GDM1 (cell line): ENCODE measurements around the gene RBM24.
"Not testable (repeated sequence)": the region's sequence is repeated elsewhere in the genome, so short reads cannot be mapped to it uniquely, and the experiment has no call there.

Experiments
- DNase-seq: peaks from one replicate; lab custom pipeline; 2025; lab: John Stamatoyannopoulos, UW

The RBM24 gene

DNA sequence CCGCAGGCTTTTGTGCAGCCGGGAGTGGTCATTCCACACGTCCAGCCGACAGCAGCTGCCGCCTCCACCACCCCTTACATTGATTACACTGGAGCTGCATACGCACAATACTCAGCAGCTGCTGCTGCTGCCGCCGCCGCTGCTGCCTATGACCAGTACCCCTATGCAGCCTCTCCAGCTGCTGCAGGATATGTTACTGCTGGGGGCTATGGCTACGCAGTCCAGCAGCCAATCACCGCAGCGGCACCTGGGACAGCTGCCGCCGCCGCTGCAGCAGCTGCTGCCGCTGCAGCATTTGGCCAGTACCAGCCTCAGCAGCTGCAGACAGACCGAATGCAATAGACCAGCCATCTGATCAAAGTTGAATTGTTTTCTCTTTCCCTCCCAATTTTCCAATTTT lies 10.6 kb downstream of the RBM24 start:
- no peak for DNase-seq

DNA sequence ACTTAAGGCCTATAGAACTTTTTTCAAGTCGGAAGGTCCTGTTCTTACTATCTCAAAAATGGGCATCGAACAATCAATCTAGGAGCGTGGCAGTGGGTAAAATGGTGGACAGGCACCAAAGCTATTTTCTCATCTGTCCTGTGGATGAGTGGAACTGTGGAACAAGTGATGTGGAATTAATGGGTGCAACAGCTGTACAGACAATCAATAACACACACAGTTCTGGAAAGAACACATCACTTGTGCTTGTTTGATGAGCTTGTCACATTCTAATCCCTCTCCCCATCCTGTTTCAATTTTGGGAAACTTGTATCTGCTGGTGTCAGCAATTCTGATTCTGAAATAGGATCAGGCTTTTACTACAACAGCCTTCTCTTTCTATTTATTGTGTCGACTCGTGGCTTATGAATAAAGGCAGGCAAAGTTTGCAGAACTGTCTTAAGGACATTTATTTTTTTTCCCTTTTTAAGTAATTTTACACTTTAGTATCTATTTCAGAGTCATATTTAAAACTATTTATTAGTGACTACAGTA lies 11.5 kb downstream of the RBM24 start:
- no peak for DNase-seq

DNA sequence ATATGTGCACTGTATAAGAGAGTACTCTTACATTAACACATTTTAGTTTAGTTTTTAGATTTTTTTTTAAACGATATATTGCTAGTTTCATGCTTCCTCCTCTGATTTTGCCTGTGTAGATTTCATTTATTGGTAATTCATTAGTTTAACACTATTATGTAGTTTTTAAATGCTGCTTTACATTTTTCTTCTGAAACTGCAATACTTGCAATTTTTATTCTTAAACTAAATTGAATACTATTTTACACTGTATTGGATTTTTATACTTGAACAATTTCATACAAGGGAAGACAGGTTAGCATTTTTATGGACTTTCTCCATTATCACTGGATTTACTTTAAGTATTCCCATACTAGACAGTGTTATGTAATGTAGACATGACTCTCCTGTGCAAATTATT lies 12.2 kb downstream of the RBM24 start:
- DNase-seq: no peak

DNA sequence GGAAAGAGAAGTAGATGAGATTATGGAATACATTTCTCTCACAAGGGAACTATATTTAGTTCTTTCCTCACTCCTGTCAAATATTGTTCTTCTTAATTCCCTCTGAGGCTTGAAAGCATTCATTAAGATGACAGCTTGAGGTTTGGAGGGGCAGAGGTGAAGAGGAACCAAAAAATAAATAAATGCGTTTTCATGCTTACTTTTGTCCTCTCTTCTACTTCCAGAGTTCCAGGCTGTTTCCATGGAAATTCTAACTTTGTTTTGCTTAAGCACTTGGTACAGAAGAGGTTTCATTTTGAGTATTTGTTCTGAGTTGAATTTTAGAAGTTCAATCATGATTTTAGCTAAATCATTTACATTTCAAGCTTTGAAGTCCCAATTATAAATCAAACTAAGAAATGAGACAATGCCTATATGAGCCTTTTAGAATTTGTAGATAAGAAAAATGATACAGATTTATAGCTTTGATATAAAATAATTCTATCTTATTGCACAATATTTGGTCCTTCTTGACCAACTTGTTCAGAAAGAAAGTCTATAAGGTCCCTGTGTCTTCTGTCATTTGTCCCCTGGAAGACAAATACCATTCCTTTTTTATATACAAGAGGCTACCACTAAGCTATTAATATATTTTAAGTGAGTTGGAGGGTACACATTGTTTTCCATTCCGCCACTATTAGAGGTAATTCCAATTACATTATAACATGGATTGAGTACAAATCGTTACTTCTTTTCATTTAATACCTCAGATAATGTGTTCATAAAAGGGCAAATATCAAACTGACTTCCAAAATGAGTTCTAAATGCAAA lies 16.3 kb downstream of the RBM24 start:
- DNase-seq: no peak

DNA sequence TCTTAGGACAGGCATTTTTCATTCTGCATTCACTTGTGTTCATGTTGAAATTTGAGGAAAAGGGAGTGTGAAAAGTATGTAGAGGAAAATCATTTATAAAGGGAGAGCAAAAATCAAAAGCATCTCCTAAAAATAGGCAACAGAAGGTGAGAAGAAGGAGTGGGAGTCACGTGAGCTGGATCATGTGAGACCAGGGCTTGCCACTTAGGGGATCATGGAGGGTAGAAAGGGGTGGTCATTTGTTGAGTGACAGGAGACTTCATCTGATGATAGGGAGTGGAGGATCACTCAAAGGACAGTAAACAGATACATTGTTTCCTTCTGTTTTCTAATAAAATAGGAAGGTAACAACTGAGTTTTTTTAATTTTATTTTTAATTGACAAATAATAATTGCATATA lies 17.1 kb downstream of the RBM24 start:
- no peak for DNase-seq

DNA sequence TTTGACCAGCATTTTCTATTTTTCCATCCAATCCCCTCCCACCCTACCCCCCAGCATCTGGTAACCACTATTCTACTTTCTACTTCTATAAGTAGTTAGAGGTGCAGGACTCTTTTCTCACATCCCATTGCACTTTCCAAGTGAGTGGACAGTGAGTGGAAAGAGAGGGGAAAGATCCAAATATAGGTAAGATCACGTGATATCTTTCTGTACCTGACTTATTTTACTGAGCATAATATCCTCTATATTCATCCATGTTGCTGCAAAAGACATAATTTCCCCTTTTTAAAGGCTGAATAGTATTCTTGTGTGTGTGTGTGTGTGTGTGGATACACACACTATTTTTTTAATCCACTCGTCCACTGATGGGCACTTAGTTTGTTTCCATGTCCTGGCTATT lies 18.1 kb downstream of the RBM24 start:
- no peak for DNase-seq

DNA sequence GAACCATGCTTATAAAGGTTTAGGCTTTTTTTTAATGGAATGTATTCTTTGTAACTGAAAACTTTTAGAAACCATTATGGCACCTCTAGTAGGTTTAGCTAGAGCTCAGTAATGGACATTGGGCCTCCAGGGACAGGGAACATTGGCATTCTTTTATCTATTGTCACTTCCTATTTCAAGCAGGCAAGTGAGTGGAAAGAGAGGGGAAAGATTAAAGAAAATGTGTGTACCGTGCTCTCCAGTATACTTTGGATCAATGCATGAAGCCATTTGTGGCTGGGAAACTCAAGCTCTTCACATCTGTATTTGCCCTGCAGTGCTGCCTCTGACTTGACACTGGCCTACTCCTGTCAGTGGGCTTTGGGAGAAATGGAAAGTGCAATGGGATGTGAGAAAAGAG lies 18.6 kb downstream of the RBM24 start:
- no peak for DNase-seq

DNA sequence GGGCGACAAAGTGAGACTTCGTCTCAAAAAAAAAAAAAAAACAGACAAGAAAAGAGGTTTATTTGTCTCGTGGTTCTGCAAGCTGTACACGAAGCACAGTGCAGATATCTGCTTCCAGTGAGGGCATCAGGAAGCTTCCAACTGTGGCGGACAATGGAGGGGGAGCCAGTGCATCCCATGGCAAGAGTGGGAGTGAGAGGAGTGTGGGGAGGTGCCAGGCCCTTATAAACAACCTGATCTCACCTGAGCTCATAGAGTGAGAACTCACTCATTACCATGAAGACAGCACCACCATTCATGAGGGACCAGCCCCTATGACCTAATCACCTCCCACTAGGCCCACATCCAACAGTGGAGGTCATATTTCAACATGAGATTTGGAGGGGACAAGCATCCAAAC lies 19.5 kb downstream of the RBM24 start:
- DNase-seq: no peak

DNA sequence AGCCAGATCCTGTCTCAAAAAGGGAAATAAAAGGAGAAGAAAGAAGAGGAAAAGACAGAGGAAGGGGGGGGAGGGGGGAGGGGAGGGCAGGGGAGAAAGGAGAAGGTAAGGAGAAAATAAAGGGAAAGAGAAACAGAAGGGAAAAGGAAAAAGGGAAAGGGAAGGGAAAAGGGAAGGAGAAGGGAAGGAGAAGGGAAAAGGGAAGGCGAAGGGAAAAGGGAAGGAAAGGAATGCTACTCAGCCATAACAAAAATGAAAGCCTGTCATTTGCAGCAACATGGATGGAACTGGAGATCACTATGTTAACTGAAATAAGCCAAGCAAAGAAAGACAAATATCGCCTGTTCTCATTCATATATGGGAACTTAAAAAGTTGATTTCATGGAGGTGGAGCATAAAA lies 22.3 kb downstream of the RBM24 start:
- DNase-seq: no peak

DNA sequence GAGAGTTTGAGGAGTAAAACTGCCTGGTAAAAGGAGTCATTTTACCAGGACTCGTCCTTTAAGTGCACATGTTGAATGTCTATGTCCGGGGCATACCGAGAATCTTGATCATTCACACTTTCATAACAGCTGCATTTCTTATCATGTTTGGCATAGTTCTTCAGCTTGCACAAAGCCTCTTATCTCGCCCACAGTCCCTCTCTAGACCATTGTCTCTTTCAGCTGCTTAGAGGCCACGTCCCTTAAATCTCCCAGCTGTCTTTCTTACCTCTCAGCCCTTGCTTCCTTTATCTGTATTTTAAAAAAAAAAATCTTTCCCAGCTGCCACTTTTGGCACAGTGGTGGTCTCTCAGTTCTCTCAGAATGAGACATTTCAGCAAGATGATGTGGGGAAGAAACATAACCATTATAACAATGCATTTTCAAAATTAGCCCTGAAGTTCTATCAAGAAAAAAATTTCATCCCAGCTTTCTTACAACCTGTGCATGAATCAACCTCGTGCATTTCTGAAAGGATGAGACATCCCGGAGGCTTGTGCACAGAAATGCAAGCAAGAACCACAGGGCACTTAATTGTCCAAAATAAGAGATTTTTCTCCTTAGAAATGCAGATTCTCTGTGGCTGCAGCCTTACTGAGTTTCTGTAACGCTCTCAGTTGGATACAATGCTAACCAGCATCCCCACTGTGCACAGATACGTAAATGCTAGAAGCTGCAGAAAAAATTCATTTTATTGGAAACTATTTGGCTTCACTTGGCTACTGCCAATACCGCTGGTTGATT lies 24.2 kb downstream of the RBM24 start:
- DNase-seq: no peak

DNA sequence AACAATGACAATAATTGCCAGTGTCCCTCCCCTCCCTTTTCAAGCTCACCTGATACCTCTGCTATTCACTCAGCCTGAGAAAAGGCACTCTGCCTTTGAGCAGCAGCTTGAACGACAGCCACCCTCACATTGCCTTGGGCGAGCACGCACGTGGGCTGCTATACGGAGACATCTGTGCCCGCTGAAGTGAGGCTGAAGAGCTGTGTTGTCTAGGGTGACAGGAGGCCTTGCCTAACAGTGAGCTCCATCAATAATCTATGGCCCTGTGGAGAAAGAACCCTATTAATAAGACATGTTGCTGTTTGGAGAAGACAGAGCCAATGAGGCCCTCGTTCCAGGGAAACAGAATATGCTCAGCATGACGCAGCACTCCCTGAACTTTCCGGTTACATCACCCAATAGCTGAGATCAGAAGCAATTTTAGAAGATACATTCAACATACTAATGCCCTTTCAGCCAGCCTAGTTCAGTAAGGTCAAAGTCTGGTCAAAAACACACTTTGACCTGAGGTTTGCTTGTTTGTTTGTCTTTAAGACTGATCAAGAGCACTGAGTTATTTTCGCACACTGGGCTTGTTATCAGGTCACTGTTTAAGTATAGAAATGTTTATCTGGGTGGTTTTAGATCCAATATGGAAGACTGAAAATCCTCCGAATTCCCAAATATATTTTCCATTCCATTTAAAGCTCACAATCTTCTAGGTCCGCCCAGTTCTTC lies 30.6 kb downstream of the RBM24 start:
- no peak for DNase-seq

DNA sequence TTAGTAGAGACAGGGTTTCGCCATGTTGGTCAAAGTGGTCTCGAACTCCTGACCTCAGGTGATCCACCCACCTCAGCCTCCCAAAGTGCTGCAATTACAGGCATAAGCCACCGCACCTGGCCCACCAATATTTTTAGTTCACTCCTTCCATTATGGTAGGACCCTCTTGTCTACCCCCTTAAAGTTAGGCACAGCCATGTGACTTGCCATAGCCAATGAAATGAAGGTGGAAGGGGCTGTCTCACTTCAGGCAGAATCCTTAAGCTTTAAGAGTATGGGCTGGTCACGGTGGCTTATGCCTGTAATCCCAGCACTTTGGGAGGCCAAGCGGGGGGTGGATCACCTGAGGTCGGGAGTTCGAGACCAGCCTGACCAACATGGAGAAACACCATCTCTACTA lies 32.1 kb downstream of the RBM24 start:
- DNase-seq: not testable (repeated sequence)

DNA sequence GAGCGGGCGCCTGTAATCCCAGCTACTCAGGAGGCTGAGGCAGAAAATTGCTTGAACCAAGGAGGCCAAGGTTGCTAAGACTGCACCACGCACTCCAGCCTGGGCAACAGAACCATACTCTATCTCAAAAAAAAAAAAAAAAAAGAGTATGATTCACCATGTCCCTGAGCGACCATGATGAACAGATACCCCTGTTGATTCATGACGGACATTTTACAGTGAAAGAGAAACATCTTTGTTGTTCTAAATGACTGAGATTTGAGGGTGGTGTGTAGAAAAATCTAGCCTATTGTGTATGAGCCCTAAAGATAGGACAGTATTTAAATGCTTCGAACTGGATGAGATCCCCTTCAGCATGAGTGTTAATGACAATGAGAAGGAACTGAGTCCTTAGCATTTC lies 32.8 kb downstream of the RBM24 start:
- no peak for DNase-seq

DNA sequence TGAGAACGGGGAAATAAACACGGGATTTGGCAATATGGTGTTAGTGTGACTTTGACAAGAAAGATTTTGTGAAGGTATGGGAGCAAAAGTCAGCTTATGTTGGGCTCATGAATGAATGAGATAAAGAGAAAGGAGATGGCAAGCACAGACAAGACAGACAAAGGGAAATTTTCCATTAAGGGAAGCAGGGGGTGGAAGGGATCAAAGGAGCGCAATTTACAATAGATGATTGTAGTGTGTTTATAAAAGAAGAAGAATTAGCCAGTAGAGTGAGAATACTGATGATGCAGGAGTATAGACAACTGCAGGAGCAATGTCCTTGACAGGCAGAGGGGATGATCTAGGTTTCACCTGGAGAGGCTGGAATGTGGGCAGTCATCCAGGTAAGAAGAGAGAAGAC lies 34.1 kb downstream of the RBM24 start:
- DNase-seq: no peak

DNA sequence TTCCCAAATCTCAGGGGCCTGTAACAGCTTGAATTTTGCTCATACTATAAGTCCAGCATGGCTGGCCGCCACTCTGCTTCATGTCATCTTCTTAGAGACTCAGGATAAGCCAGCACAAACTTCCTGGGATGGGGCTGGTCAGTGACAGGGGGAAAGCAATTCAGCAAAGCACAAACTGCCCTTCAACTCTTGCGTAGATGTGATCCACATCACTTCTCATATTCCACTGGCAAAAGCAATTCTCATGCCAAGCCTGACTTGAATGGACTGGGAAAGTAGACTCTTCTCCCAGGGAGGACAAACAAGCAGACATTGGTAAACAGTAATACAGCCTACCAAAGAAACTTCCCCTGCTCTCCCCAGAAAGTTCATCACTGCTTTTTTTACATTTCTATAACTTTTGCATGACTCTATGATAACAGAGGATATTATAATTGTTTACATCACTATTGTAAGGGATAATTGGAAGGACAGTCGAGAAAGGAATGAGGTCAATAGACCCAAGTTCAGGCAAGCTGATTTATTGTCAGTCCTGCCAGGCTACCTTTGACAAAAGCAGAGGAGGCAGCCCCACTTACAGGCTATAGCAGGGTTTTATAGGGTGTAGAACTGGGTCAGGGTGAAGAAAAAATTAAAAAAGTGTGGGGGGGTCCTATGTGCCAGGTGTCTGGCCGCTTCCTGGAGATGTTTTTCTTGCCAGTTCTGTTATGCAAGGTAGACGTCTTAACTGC lies 37.4 kb downstream of the RBM24 start:
- no peak for DNase-seq

DNA sequence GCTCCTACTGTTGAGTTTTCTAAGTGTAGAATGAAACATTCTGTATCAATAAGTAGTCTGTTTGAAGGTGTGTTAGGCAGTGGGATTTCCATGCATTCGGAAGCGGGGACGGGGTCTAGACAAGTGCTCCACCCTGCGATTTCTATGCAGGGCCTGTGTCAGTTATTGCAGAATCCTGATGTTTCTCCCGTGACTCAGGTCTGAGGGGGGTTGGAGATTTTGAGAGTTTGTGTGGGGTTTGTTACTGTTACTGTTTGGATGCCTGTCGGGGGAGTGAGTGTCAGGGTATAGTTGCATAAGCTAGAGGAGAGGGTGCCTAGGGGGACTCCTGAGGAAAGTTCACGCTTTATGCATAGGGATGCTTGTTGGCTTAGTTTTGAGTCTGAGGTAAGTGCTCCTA lies 39.1 kb downstream of the RBM24 start:
- not testable (repeated sequence) for DNase-seq

DNA sequence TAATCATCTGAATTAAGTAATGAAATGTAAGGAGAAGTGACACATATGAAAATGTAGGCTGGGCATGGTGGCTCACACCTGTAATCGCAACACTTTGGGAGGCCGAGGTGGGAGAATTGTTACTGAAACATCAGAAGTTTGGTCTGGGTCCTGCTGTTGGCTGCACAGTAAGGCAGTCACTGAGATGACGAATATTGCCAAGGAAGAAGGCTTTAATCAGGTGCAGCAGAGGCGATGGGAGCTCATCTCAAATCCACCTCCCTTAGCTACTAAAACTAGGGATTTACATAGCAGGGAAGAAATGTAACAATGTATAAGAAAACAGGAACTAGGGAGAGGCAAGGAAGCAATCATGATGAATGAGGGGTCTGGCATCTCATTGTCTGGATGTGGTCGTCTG lies 50.1 kb downstream of the RBM24 start:
- DNase-seq: no peak

DNA sequence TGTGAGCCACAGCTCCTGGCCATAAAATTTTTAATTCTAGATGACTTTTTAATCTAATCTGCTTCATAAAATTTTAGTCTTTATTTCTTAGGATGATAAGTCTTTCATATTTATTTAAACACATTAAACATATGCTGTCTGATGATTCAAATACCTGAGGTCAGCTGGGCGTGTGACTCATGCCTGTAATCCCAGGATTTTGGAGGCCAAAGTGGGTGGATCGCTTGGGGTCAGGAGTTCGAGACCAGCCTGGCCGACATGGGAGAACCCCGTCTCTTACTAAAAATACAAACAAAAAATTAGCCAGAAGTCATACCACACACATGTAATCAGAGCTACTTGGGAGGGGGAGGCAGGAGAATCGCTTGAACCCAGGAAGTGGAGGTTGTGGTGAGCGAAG lies 53.1 kb downstream of the RBM24 start:
- no peak for DNase-seq

DNA sequence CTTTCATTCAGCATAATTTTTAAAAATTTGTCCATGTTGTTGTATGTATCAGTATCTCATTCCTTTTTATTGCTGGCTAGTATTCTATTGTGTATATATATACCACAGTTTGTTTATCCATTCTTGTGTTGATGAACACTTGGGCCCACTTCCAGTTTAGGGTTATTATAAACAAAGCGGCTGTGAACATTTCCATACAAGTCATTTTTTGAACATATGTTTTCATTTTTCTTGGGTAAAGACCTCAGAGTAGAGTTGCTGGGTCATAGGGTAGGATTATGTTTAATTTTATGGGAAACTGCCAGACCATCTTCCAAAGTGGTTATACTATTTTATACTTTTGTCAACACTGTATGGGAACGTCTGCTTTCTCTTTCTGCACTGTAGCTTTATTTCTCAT lies 55.3 kb downstream of the RBM24 start:
- no peak for DNase-seq

DNA sequence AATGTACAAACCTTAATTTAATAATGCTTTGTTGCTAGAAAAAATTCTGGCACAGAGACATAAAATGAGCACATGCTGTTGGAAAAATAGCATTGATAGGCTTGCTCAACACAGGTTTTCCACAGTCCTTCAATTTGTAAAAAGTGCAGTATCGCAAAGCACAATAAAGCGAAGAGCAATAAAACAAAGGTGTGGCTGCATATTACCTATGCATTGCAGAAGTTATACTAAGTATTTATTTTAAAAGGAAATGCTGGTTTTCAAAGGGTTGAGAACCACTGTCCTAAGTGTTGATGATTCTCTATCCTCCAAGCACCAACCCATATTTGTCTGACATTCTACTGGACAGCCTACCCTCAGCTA lies 58.1 kb downstream of the RBM24 start:
- DNase-seq: no peak

DNA sequence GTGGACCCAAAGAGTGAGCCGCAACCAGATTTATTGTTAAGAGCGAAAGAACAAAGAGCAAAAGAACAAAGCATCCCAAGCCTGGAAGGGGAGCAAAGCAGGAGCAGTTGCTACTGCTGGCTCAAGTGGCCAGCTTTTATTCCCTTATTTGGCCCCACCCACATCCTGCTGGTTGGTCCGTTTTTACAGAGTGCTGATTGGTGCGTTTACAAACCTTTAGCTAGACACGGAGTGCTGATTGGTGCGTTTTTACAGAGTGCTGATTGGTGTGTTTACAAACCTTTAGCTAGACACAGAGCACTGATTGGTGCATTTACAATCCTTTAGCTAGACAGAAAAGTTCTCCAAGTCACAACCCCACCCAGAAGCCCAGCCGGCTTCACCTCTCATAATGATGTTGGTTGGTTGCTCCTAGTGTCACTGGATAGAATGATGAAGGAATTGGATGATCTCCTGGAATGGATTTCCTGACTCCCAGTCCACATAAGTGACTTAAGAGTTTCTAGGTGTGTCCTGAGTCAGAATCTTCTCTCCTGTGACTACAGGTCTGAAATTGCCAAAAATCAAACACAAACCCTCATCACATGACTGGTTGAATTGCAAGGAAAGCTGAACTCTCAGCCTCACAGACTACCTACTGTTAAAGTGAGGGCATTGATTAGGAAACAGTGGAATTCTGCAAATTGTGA lies 60.1 kb downstream of the RBM24 start:
- no peak for DNase-seq

DNA sequence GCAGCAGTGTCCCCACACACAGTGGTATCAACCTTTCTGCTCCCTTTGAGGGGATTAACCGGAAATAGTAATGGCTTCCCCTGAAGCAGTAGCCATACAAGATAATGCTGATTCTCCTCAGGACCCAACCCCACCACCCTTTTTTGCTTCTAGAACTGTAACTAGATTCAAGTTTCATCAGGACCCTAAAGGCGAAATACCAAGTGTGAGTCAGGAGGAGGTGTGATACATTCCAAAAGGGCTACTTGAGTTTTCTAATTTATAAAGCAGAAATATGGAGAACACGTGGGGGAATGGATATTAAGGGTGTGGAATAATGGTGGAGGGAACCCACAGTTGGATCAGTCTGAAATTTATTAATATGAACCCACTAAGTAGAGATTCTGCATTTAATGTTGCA lies 60.7 kb downstream of the RBM24 start:
- DNase-seq: no peak
